Endothelial cell of umbilical vein (primary cell): ENCODE measurements around the gene ATP6V1F. TPM values are rescaled to one million over a fixed set of nuclear protein-coding genes. Genes with fewer than 3 reads are reported as not detected.

Experiments used
- BruUV-seq: library from RNA; stranded (reverse); fragments of 400-500 nt; replicated peaks from 2 replicates; lab custom pipeline; 2021; lab: Mats Ljungman, UMichigan
- CTCF ChIA-PET: fragments of 300-600, 350-600 bp; sonication (Branson Sonifier 250); formaldehyde crosslinking; loops from one replicate; lab custom pipeline; 2021; ENCODE audit warnings: antibody characterized with exemption, inconsistent platforms; lab: Charles Lee
- POLR2A ChIA-PET: fragments of 300-600, 350-600 bp; sonication (Branson Sonifier 250); formaldehyde crosslinking; loops from one replicate; lab custom pipeline; 2021; ENCODE audit warnings: antibody characterized with exemption, inconsistent platforms; lab: Charles Lee
- DNase-seq: peaks from one replicate; pipeline ENCODE4 v3.0.0-alpha.2; 2011; ENCODE audit warnings: low read depth, low spot score
- FAIRE-seq: peaks from 2 replicates; lab custom pipeline; 2011; peaks lifted over from hg19 to GRCh38; lab: Jason Lieb, UNC
- H2AFZ ChIP-seq: 2 replicates; pipeline ENCODE4 v1.6.0; 2012; ENCODE audit warnings: low read depth, low read length, control low read depth, inconsistent platforms
- H3K27ac ChIP-seq: 2 replicates; pipeline ENCODE4 v1.5.1; 2011; ENCODE audit warnings: low read depth, mild to moderate bottlenecking, control low read depth, low read length, moderate library complexity; ENCODE audit not compliant: insufficient read depth
- H3K27me3 ChIP-seq, 2 experiments: 2 replicates each; pipeline versions ENCODE4 v1.6.0 to v1.6.1; 2011; ENCODE audit warnings: low read length in 2 of 2, mixed read lengths in 1 of 2; ENCODE audit not compliant: control insufficient read depth in 2 of 2, insufficient read depth in 2 of 2
- H3K36me3 ChIP-seq, 2 experiments: 2 replicates in 1 of 2; 3 replicates in 1 of 2; pipeline ENCODE4 v1.5.1; 2011; ENCODE audit warnings: low read length in 2 of 2, mild to moderate bottlenecking in 1 of 2, moderate library complexity in 1 of 2; ENCODE audit not compliant: control insufficient read depth in 2 of 2, insufficient read depth in 2 of 2; ENCODE audit errors: extremely low read depth in 1 of 2
- H3K4me1 ChIP-seq: 3 replicates; pipeline ENCODE4 v1.5.1; 2011; ENCODE audit warnings: mild to moderate bottlenecking, low read length; ENCODE audit not compliant: control insufficient read depth, insufficient read depth; ENCODE audit errors: extremely low read depth
- H3K4me2 ChIP-seq: 2 replicates; pipeline ENCODE4 v1.6.1; 2011; ENCODE audit warnings: low read length, control low read depth, mixed read lengths; ENCODE audit not compliant: insufficient read depth
- H3K4me3 ChIP-seq, 3 experiments: fragments of 200-600 bp in 1 of 3; sonication (generic), shearing (Covaris generic) in 1 of 3; replicated peaks in 1 of 3; 2 replicates each; pipeline ENCODE4 v1.5.1; 2011 to 2016; ENCODE audit warnings: control low read depth in 3 of 3, low read length in 3 of 3, mild to moderate bottlenecking in 2 of 3, inconsistent platforms in 1 of 3, low read depth in 1 of 3, moderate library complexity in 1 of 3; ENCODE audit not compliant: insufficient read depth in 1 of 3
- H3K79me2 ChIP-seq: 2 replicates; pipeline ENCODE4 v1.6.0; 2012; ENCODE audit warnings: low read length, inconsistent platforms; ENCODE audit not compliant: control insufficient read depth, insufficient read depth
- H3K9ac ChIP-seq: replicated peaks from 2 replicates; pipeline ENCODE3; 2011; ENCODE audit warnings: low read length, control low read depth; ENCODE audit not compliant: insufficient read depth; ENCODE audit errors: extremely low read depth
- H3K9me1 ChIP-seq: replicated peaks from 3 replicates; pipeline ENCODE4 v1.6.0; 2011; ENCODE audit warnings: mild to moderate bottlenecking, low read length; ENCODE audit not compliant: control insufficient read depth, insufficient read depth; ENCODE audit errors: extremely low read depth
- H3K9me3 ChIP-seq: replicated peaks from 2 replicates; pipeline ENCODE4 v1.5.1; 2012; ENCODE audit warnings: low read length, inconsistent platforms; ENCODE audit not compliant: control insufficient read depth, insufficient read depth
- H4K20me1 ChIP-seq: replicated peaks from 2 replicates; pipeline ENCODE3; 2011; ENCODE audit warnings: mild to moderate bottlenecking, low read length; ENCODE audit not compliant: control insufficient read depth, insufficient read depth; ENCODE audit errors: extremely low read depth
- CTCF ChIP-seq, 2 donors: IDR thresholded peaks; 1 replicate in 1 of 2; 2 replicates in 1 of 2; pipeline ENCODE4 v1.5.1; 2011; ENCODE audit warnings: low read length in 2 of 2, mild to moderate bottlenecking in 2 of 2, moderate library complexity in 2 of 2, control low read depth in 1 of 2, inconsistent platforms in 1 of 2, low read depth in 1 of 2; ENCODE audit not compliant: insufficient read depth in 1 of 2; ENCODE audit errors: extremely low read depth in 1 of 2
- EZH2 ChIP-seq: IDR thresholded peaks from 2 replicates; pipeline ENCODE4 v1.6.1; 2012; ENCODE audit warnings: borderline replicate concordance, low read depth, mild to moderate bottlenecking, moderate library complexity, low read length, inconsistent platforms; ENCODE audit not compliant: severe bottlenecking
- FOS ChIP-seq: IDR thresholded peaks from 2 replicates; pipeline ENCODE4 v1.6.1; 2011; ENCODE audit warnings: mild to moderate bottlenecking, low read length, moderate library complexity, borderline replicate concordance; ENCODE audit not compliant: insufficient read depth
- MAX ChIP-seq: IDR thresholded peaks from 2 replicates; pipeline ENCODE4 v1.6.1; 2011; ENCODE audit not compliant: insufficient read depth, insufficient read length
- MYC ChIP-seq: IDR thresholded peaks from one replicate; pipeline ENCODE4 v1.6.1; 2011; ENCODE audit warnings: mild to moderate bottlenecking, low read depth, low read length
- POLR2A ChIP-seq: IDR thresholded peaks from 2 replicates; pipeline ENCODE4 v1.6.1; 2012; ENCODE audit warnings: low read depth, mild to moderate bottlenecking, control low read depth, low read length
- POLR2AphosphoS5 ChIP-seq: IDR thresholded peaks from 2 replicates; pipeline ENCODE4 v1.6.1; 2012; ENCODE audit warnings: low read depth, mild to moderate bottlenecking, control low read depth, low read length, moderate library complexity; ENCODE audit not compliant: insufficient read depth
- dilution Hi-C: fragments of 300-500 bp; cut with MboI; formaldehyde crosslinking; loops from one replicate; pipeline ENCODE4 v1.15.0; 2019; ENCODE audit warnings: low sequenced_read_pairs; ENCODE audit not compliant: extremely low pct_ligation_motif_present
- intact Hi-C: fragments of 100-400 bp; cut with micrococcal nuclease; formaldehyde crosslinking; loops from one replicate; pipeline ENCODE4 v1.10.0; 2022
- polyA plus RNA-seq, 4 experiments: library from polyadenylated mRNA; depleted of rRNA in 3 of 4; stranded (reverse) in 3 of 4; unstranded in 1 of 4; fragments of >200 nt; gene quantifications; 2 replicates each; pipeline versions ENCODE4 v1.2.1 to v1.2.3, GENCODE V29; 2011 to 2012; ENCODE audit warnings: missing spikeins in 1 of 4
- total RNA-seq: library from RNA; stranded (reverse); gene quantifications from 2 replicates; pipeline ENCODE4 v1.2.3, GENCODE V29; 2021

ATP6V1F gene
- total and polyA plus RNA-seq, 2 donors (not counting 3 experiments of a cell fraction or from before 2014, with no cell fraction given): 156 to 360 TPM

GRCh38 chr7:128842674-128843641, 19.7 kb upstream of the ATP6V1F start:
- TF ChIP-seq MYC: no peak
- no peak for TF ChIP-seq POLR2A
- no peak for TF ChIP-seq POLR2AphosphoS5
- no peak for TF ChIP-seq CTCF (IDR thresholded peaks at IDR 0.05; ENCODE audit: extremely low read depth in 1 of 2, insufficient read depth in 1 of 2, low read depth in 1 of 2, low read length in 2 of 2)
- TF ChIP-seq EZH2: no peak
- TF ChIP-seq MAX: no peak
- no peak for TF ChIP-seq FOS
- H4K20me1 ChIP-seq: no peaks in the 10 kb centered on the region
- H3K4me1 ChIP-seq: no peaks in the 10 kb centered on the region
- H3K9me3 ChIP-seq: no peaks in the 10 kb centered on the region
- H3K4me2 ChIP-seq: no peak overlapping the region
- no peak overlapping the region for H3K27ac ChIP-seq
- no peak overlapping the region for H3K9ac ChIP-seq
- no peak overlapping the region for H2AFZ ChIP-seq
- intact Hi-C loops (loop anchor here (1.0 kb wide), 1 partner anchor 37 kb away; no protein-coding TSS in a partner anchor), dilution Hi-C loops (no loop called here)
- DNase-seq: no peak
- no peaks in the 10 kb centered on the region for H3K9me1 ChIP-seq
- no peaks in the 10 kb centered on the region for H3K79me2 ChIP-seq
- FAIRE-seq: no peak
- peaks cover 11 to 75% of the 10 kb centered on the region in 2 experiments for H3K36me3 ChIP-seq
- H3K4me3 ChIP-seq: no peak overlapping the region
- ChIA-PET POLR2A (interaction anchor here (1.4 kb wide), 1 partner anchor 9 kb away, joined by 4 read pairs; no protein-coding TSS in a partner anchor), CTCF (interaction anchor here (0.9 to 2.0 kb wide), 15 partner anchors 11 to 111 kb away, joined by 3 to 48 read pairs (median 3); no protein-coding TSS in a partner anchor)
- no peaks in the 10 kb centered on the region for H3K27me3 ChIP-seq
- no TSS peak for BruUV-seq
